WTC11 (cell line): Measurements from ENCODE around the gene PRR5L. TPM values are rescaled to one million over a fixed set of nuclear protein-coding genes. Genes with fewer than 3 reads are reported as not detected.

ENCODE experiments used
- ATAC-seq: fragments of 200-7000 bp; cut with Tn5 transposase; 2 replicates; pipeline ENCODE4 v1.10.0; 2021; ENCODE audit warnings: mild to moderate bottlenecking, moderate library complexity
- CTCF ChIA-PET: fragments of 300-600 bp; sonication (Branson Sonifier 250); formaldehyde crosslinking; loops from one replicate; lab custom pipeline; 2021; ENCODE audit warnings: antibody characterized with exemption; lab: Charles Lee
- POLR2A ChIA-PET: fragments of 350-600 bp; sonication (Branson Sonifier 250); formaldehyde crosslinking; loops from one replicate; lab custom pipeline; 2021; ENCODE audit warnings: antibody characterized with exemption; lab: Charles Lee
- DNase-seq: peaks from one replicate; pipeline ENCODE4 v3.0.0; 2021; ENCODE audit warnings: low spot score
- H3K27ac Mint-ChIP-seq: 2 replicates; pipeline ENCODE4 v1.8.0; 2021; ENCODE audit warnings: mixed read lengths
- H3K27me3 Mint-ChIP-seq: 2 replicates; pipeline ENCODE4 v1.8.0; 2021; ENCODE audit warnings: low read depth, mild to moderate bottlenecking, moderate library complexity, mixed read lengths
- H3K36me3 Mint-ChIP-seq: 2 replicates; pipeline ENCODE4 v1.8.0; 2021; ENCODE audit warnings: mixed read lengths
- H3K4me1 Mint-ChIP-seq: 2 replicates; pipeline ENCODE4 v1.8.0; 2022; ENCODE audit warnings: mixed read lengths
- H3K4me3 Mint-ChIP-seq: 2 replicates; pipeline ENCODE4 v1.8.0; 2021; ENCODE audit warnings: mild to moderate bottlenecking, moderate library complexity, mixed read lengths
- H3K9me3 Mint-ChIP-seq: 2 replicates; pipeline ENCODE4 v1.8.0; 2021; ENCODE audit warnings: mixed read lengths
- AR ChIP-seq: fragments of 250-450 bp; sonication (Bioruptor Pico); IDR thresholded peaks from 2 replicates; pipeline ENCODE4 v1.9.0; 2021; ENCODE audit warnings: mild to moderate bottlenecking
- CBFB ChIP-seq: sonication (generic); formaldehyde crosslinking; IDR thresholded peaks from 2 replicates; pipeline ENCODE4 v1.8.1; 2022; ENCODE audit warnings: mild to moderate bottlenecking, low read depth, missing genetic modification reagents
- CREB1 ChIP-seq: sonication (generic); formaldehyde crosslinking; IDR thresholded peaks from 2 replicates; pipeline ENCODE4 v1.8.0; 2023; ENCODE audit warnings: mild to moderate bottlenecking, missing genetic modification reagents
- ETV6 ChIP-seq: sonication (generic); formaldehyde crosslinking; IDR thresholded peaks from 2 replicates; pipeline ENCODE4 v1.8.1; 2022; ENCODE audit warnings: mild to moderate bottlenecking, missing genetic modification reagents
- FOXK1 ChIP-seq: sonication (generic); formaldehyde crosslinking; IDR thresholded peaks from 2 replicates; pipeline ENCODE4 v1.8.0; 2022; ENCODE audit warnings: mild to moderate bottlenecking, moderate library complexity, missing genetic modification reagents
- GRHL2 ChIP-seq: fragments of 250-450 bp; sonication (Bioruptor Pico); IDR thresholded peaks from 2 replicates; pipeline ENCODE4 v1.8.0; 2022; ENCODE audit warnings: mild to moderate bottlenecking, moderate library complexity; ENCODE audit not compliant: insufficient replicate concordance, severe bottlenecking
- JUN ChIP-seq: sonication (generic); formaldehyde crosslinking; IDR thresholded peaks from 2 replicates; pipeline ENCODE4 v1.8.0; 2023; ENCODE audit warnings: mild to moderate bottlenecking, missing genetic modification reagents
- MXD4 ChIP-seq: fragments of 250-450 bp; sonication (Bioruptor Pico); IDR thresholded peaks from 2 replicates; pipeline ENCODE4 v1.8.0; 2021; ENCODE audit warnings: mild to moderate bottlenecking, moderate library complexity, borderline replicate concordance
- NFATC4 ChIP-seq: fragments of 250-450 bp; sonication (Bioruptor Pico); IDR thresholded peaks from 2 replicates; pipeline ENCODE4 v1.9.0; 2021; ENCODE audit warnings: mild to moderate bottlenecking
- NFE2L1 ChIP-seq: sonication (generic); formaldehyde crosslinking; IDR thresholded peaks from 2 replicates; pipeline ENCODE4 v1.8.1; 2023; ENCODE audit warnings: missing genetic modification reagents
- RELA ChIP-seq: sonication (generic); formaldehyde crosslinking; IDR thresholded peaks from 2 replicates; pipeline ENCODE4 v1.8.1; 2022; ENCODE audit warnings: missing genetic modification reagents, mild to moderate bottlenecking, borderline replicate concordance
- STAT6 ChIP-seq: sonication (generic); formaldehyde crosslinking; conservative IDR thresholded peaks from 2 replicates; pipeline ENCODE4 v1.8.1; 2023; ENCODE audit warnings: mild to moderate bottlenecking, low read depth, missing genetic modification reagents, moderate library complexity
- TP53 ChIP-seq: sonication (generic); formaldehyde crosslinking; IDR thresholded peaks from 2 replicates; pipeline ENCODE4 v1.8.1; 2023; ENCODE audit warnings: mild to moderate bottlenecking, missing genetic modification reagents
- ZNF138 ChIP-seq: sonication (generic); formaldehyde crosslinking; conservative IDR thresholded peaks from 2 replicates; pipeline ENCODE4 v1.8.1; 2022; ENCODE audit warnings: mild to moderate bottlenecking, moderate library complexity, missing genetic modification reagents
- ZNF317 ChIP-seq: sonication (generic); formaldehyde crosslinking; IDR thresholded peaks from 2 replicates; pipeline ENCODE4 v1.8.1; 2023; ENCODE audit warnings: low read depth, mild to moderate bottlenecking, moderate library complexity, missing genetic modification reagents, borderline replicate concordance
- ZNF396 ChIP-seq: fragments of 250-450 bp; sonication (Bioruptor Pico); IDR thresholded peaks from 2 replicates; pipeline ENCODE4 v1.8.0; 2021; ENCODE audit warnings: mild to moderate bottlenecking, moderate library complexity, borderline replicate concordance
- ZSCAN18 ChIP-seq: fragments of 250-450 bp; sonication (Bioruptor Pico); IDR thresholded peaks from 2 replicates; pipeline ENCODE4 v2.1.2; 2022; ENCODE audit warnings: mild to moderate bottlenecking, moderate library complexity
- total RNA-seq: library from RNA; stranded (reverse); gene quantifications from 3 replicates; pipeline ENCODE4 v1.2.3, GENCODE V29; 2021
- TF ChIP-seq, protein P1 (sequence below): sonication (generic); formaldehyde crosslinking; IDR thresholded peaks from 2 replicates; pipeline ENCODE4 v1.8.1; 2022; ENCODE audit warnings: missing genetic modification reagents, borderline replicate concordance
- TF ChIP-seq, protein P2 (sequence below): sonication (generic); formaldehyde crosslinking; IDR thresholded peaks from 2 replicates; pipeline ENCODE4 v1.8.0; 2022; ENCODE audit warnings: mild to moderate bottlenecking, missing genetic modification reagents
- TF ChIP-seq, protein P3 (sequence below): sonication (generic); formaldehyde crosslinking; IDR thresholded peaks from 2 replicates; pipeline ENCODE4 v1.8.0; 2022; ENCODE audit warnings: mild to moderate bottlenecking, missing genetic modification reagents
- TF ChIP-seq, protein P4 (sequence below): fragments of 250-450 bp; sonication (Bioruptor Pico); conservative IDR thresholded peaks from 2 replicates; pipeline ENCODE4 v1.9.0; 2021; ENCODE audit warnings: mild to moderate bottlenecking

PRR5L gene
- total RNA-seq, 1 experiment from 2014 or later, result 3.9 TPM

DNA sequence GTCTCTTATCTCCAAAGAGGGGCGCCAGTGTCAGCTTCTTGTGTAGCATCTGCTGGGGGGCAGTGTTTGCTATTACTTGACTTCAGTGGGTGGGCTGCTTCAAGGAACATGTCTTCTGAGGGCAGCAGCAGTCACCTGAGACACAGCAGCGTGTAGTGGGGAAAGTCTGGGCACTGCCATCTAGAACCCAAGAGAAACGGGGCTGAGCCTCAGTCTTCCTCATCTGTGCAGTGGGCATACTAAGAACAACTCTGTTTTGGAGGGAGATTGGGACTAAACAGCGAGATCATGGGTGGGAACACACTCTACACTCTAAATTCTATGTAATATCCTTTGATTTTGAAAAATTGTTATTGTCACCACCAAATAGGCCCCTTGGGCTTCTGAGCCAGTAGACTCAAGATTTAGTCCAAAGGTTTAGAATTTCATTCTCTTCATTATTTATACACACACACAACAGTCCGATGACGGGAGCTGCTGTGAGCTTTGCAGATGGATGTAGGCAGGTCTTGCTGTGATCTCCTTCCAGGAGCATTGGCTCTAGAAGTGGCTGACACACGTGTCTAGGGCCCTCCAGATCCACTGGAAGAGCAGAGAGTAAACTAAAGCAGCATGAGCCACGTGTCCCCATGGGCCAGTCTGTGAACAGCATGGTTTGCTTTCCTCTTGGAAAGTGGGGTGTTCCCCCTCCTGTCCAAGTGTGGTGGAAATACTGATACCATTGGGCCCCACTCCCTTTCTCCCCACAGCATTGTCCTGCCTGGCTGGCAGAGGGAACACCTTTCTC lies 162.2 kb downstream of the PRR5L start:
- TF ChIP-seq JUN (CRISPR knock-in tag) (no peak), CREB1 (CRISPR knock-in tag) (no peak), MXD4 (no peak), GRHL2 (no peak), ETV6 (CRISPR knock-in tag) (no peak), ZNF317 (CRISPR knock-in tag) (no peak), FOXK1 (CRISPR knock-in tag) (no peak), NFE2L1 (CRISPR knock-in tag) (no peak), AR (CRISPR knock-in tag) (no peak), ZSCAN18 (CRISPR knock-in tag) (no peak), NFATC4 (CRISPR knock-in tag) (no peak), RELA (CRISPR knock-in tag) (no peak)
- TF ChIP-seq, protein P1, sequence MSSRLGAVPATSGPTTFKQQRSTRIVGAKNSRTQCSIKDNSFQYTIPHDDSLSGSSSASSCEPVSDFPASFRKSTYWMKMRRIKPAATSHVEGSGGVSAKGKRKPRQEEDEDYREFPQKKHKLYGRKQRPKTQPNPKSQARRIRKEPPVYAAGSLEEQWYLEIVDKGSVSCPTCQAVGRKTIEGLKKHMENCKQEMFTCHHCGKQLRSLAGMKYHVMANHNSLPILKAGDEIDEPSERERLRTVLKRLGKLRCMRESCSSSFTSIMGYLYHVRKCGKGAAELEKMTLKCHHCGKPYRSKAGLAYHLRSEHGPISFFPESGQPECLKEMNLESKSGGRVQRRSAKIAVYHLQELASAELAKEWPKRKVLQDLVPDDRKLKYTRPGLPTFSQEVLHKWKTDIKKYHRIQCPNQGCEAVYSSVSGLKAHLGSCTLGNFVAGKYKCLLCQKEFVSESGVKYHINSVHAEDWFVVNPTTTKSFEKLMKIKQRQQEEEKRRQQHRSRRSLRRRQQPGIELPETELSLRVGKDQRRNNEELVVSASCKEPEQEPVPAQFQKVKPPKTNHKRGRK, result no peak
- TF ChIP-seq, protein P2, sequence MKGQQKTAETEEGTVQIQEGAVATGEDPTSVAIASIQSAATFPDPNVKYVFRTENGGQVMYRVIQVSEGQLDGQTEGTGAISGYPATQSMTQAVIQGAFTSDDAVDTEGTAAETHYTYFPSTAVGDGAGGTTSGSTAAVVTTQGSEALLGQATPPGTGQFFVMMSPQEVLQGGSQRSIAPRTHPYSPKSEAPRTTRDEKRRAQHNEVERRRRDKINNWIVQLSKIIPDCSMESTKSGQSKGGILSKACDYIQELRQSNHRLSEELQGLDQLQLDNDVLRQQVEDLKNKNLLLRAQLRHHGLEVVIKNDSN (CRISPR knock-in tag), result no peak
- TF ChIP-seq, all 79 proteins: peak for 0
- no peak overlapping the region for H3K27ac Mint-ChIP-seq
- ATAC-seq (no peak), DNase-seq (no peak)
- ChIA-PET POLR2A (no interaction called here), CTCF (interaction anchor here (3.0 kb wide), 1 partner anchor 35 kb away, joined by 12 read pairs; no protein-coding TSS in a partner anchor)
- no peaks in the 10 kb centered on the region; the same call in 1 of the 2 replicates for H3K36me3 Mint-ChIP-seq
- H3K27me3 Mint-ChIP-seq, result no peaks in the 10 kb centered on the region
- no peak overlapping the region for H3K4me3 Mint-ChIP-seq
- no peaks in the 10 kb centered on the region for H3K9me3 Mint-ChIP-seq
- H3K4me1 Mint-ChIP-seq, result peaks cover 27% of the 10 kb centered on the region

- DNase-seq (no peak), ATAC-seq (no peak)
- H3K36me3 Mint-ChIP-seq, result no peaks in the 10 kb centered on the region; the same call in 1 of the 2 replicates
- ChIA-PET CTCF (interaction anchor here (1.1 to 3.0 kb wide), 3 partner anchors 10 to 34 kb away, joined by 4 to 21 read pairs (median 12); no protein-coding TSS in a partner anchor), POLR2A (no interaction called here)
- no peak overlapping the region for H3K4me3 Mint-ChIP-seq
- peaks cover 28% of the 10 kb centered on the region for H3K4me1 Mint-ChIP-seq
- no peak overlapping the region for H3K27ac Mint-ChIP-seq
- H3K9me3 Mint-ChIP-seq, result no peaks in the 10 kb centered on the region
- no peaks in the 10 kb centered on the region for H3K27me3 Mint-ChIP-seq
- TF ChIP-seq TP53 (CRISPR knock-in tag), result no peak
- TF ChIP-seq ZNF396, result no peak
- no peak for TF ChIP-seq MXD4
- TF ChIP-seq, protein P3, sequence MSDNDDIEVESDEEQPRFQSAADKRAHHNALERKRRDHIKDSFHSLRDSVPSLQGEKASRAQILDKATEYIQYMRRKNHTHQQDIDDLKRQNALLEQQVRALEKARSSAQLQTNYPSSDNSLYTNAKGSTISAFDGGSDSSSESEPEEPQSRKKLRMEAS, result no peak
- TF ChIP-seq STAT6 (CRISPR knock-in tag), result no peak
- no peak for TF ChIP-seq ZNF138 (CRISPR knock-in tag)
- TF ChIP-seq, protein P4, sequence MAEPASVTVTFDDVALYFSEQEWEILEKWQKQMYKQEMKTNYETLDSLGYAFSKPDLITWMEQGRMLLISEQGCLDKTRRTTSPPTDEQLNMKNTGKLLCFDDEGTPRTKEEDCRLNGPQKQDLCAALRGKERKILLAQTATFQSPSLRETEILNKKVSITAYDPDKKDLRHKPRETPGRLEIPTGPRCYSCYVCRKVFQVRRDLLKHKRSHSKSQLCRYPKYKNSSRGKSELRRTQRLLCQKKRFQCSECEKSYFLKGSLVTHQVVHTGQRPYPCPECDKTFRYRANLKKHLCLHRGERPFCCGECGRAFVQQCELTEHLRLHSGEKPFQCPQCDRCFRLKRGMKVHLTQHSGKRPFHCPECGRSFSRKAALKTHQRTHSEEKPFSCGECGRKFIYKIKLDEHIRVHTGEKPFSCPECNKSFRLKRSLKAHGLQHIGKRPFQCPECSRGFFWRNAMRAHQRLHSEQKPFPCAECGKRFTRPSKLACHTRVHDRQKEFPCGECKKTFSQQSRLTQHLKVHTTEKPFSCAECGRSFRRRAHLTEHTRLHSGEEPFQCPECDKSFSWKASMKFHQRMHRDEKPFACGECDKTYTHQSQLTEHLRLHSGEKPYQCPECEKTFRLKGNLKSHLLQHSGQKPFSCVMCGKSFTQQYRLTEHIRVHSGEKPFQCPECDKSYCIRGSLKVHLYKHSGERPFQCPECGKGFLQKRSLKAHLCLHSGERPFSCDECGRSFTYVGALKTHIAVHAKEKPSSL (CRISPR knock-in tag), result no peak
- no peak for TF ChIP-seq GRHL2
- no peak for TF ChIP-seq CBFB
Observed at GRCh38 chr11:36459046-36459445, 163.0 kb downstream of the PRR5L start.
